HK-2 (cell line): ENCODE results near the gene THY1.
A peak's percentile ranks its signal among the peaks of the same experiment; 100 is the strongest.
"Not testable (repeated sequence)": the region's sequence is repeated elsewhere in the genome, so short reads cannot be mapped to it uniquely, and the experiment has no call there.

ENCODE experiments used
- DNase-seq: peaks from one replicate; pipeline ENCODE4 v3.0.0-alpha.2; 2018; ENCODE audit not compliant: unreplicated experiment

THY1 gene

DNA sequence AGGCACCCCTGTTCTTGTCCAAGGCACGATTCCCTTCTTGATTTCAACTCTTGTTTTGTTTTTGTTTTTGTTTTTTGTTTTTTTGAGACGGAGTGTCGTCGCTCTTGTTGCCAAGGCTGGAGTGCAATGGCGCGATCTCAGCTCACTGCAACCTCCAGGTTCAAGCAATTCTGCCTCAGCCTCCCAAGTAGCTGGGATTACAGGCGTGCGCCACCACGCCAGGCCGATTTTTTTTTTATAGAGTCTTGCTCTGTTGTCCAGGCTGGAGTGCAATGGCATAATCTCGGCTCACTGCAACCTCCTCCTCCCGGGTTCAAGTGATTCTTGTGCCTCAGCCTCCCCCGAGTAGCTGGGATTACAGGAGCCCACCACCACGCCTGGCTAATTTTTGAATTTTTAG, 40.5 kb downstream of the THY1 start:
- not testable (repeated sequence) for DNase-seq

DNA sequence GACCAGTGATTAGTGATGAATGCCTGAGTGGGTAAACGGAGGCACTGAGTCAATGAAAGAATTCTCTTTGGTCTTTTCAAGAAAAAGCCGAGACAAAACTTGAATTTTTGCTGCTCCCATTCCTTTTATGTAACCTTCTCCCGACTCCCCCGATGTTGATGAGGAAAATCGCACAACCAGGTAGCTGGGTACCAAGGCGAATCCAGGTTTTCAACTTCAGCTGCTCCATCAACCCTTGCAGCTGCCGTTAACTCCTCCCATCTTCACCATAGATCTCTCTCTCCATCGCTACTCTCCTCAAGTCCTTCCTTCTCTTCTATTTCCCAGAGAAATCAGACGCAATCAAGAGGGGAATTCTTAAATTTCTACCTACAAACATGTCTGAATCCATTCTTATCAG, 40.9 kb downstream of the THY1 start:
- DNase-seq, result no peak

DNA sequence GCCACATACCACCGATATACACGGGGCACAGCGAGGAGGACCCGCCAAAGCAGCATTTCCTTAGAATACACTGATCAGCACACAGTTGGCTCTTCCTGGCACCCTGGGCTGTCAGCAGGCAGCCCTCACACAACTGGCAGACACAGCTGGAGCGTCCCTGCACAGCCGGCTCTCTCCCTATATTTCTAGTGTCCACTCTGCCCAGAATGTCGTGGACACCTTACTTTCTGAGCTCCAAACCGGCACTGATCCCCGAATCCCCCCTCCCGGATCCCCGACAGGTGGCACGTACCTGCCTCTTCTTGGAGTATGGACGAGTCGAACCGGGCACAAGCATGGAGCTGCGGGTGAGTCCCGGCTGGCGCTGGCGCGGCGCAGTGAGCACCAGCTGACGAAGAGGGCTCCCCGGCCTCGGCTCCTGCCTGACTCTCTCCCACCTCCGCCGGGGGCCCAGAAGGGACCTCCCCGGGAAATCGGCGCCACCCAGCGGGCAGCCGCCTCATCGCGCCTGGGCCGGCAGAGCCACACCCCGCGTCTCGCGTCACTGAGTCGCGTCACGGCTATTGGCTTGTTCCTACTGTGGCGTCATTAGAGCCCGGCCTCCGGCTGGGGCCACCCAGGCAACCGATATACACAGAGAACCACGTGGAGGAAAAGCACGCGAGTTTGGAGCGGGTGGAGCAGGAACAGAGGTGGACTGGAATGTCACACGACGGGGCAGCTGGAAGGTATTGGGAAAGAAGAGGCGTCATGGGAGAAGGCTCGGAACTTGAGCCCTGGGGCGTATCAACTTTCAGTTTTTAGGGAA, 41.6 kb downstream of the THY1 start, which contains the start of gene USP2:
Gene USP2 (minus strand): TSS at position 510 of the 808 bp plus-strand sequence. CDS start 8,210 bp downstream, outside the sequence.
- peak; percentile 91 for DNase-seq

DNA sequence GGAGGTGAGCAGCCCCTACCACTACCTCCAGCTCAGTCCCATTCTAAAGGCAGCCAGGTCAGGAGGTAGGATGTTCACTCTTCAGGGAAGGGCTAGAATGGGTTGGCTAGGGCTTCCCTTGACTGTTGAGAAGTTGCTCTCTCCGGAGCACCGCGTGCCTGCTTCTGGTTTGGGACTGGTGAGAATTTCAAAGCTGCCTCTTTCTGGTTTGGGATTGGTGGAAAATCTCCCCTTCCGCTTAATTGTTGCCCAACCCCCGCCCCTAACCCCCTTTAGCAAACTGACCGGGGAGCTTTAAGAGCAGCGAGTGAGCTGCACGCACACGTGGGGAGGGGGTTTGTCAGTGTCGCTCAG, 42.2 kb downstream of the THY1 start:
- DNase-seq, result no peak

DNA sequence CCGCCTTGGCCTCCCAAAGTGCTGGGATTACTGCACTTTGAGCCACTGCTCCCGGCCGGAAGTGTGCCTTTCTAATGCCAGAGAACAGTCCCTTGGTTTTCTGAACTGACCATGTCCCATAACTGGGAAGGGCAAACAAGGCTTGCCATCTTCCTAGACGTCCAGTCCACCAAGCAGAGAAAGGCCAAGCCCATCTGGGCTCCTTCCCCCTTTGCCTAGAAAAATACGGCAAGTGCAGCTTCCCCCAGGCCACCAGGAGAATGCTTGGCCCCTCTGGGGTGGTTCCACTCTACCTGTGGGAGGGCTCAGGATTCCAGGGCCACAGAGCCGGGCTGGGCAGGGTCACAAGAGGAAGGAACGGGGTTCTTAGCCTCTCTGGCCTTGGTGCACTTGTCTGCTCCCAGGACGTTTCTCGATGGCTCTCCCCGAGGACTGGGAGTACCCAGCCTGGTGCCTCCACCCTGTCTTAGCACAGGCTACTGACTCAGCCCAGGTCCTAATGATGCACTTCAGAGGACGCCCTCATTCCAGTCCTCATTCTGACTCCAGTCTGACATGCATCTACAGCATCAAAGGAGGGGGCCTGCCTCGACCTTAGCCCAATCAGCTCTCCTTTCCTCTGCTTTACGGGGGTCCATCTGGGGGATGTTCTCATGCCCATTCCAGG, 42.7 kb downstream of the THY1 start:
- no peak for DNase-seq

- no peak for DNase-seq
Measured at GRCh38 chr11:119378851-119379465, 44.0 kb downstream of the THY1 start.

- DNase-seq, result no peak
Measured at GRCh38 chr11:119377961-119378667, 44.9 kb downstream of the THY1 start.

DNA sequence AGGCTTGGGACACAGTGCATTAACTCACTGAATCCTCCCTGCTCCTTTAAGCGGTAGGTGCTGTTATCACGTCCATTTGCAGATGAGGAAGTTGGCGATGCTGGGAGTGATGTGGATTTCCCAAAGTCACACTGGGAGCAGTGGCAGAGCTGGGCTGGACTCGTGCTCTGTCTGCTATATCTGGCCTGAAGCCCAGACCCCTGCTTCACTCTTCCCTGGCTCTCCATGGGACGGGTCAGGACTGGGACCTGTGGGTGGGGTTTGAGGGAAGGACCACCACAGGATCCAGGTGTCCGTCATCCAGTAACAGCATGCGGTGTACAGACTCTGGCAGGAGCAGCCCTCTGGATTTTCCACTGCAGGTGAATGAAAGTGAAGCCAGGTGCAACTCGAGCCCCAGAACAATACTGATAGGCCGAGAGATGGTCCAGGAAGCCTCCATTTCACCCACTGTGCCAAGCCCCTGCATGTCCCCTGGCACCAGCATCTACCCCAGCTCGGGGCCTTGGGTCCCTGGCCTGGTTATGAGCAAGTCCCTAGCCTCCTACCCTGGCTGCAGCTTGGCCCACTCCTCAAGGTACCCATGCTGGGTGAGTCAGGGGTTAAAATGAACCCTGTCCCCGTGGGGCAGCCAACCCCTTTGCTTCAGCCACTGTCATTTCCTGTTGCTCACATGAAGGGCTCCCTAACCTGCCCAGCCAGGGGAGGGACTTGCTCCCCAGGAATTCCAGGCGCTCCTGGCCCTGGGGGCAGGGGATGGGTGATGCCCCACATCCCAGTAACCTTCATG, 45.7 kb downstream of the THY1 start:
- DNase-seq, result no peak

GRCh38 chr11:119376197-119376847, 46.6 kb downstream of the THY1 start:
- no peak for DNase-seq

- DNase-seq, result no peak
Measured at GRCh38 chr11:119375337-119376196, 47.4 kb downstream of the THY1 start.

- DNase-seq, result no peak
Measured at GRCh38 chr11:119374632-119375336, 48.2 kb downstream of the THY1 start.

- peak; percentile 68 for DNase-seq
Measured at GRCh38 chr11:119373921-119374631, 48.9 kb downstream of the THY1 start.

GRCh38 chr11:119373059-119373920, 49.7 kb downstream of the THY1 start:
- no peak for DNase-seq

DNA sequence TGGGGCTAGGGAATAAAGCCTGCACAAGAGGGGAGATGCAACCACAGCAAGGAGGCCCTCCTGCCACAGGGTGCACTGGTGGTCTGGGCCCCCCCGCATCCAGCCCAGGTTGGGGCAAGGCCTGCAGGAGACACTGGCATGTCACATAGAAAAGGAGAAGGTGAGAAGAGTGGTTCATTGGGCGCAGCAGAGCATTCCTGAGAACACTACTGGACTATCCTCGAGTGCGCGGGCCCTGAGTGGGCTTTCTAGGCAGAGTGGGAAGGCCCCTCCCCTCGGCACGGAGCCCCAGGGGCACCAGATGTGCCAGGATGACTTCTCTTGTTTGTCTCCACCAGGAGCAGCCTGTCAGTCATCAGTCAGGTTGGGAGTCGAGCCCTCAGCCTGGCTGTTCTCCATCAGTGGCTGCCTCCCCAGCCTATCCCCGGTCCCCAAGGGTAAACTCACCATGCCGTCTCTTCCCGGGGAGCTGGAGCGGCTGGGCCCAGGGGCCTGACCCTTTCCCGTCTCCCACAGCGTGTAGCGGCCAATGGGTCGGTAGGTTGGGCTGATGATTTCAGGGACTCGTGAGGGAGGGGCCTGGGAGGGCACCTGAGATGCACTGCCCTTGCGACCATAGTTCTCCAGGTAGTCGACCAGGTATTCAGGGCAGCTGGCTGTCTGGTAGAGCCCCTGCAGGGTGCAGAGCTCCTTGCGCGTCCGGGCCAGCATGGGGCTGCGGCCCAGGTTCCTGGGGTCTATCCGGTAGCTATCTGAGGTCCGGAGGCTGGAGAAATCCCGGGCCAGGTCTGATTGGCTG, 50.5 kb downstream of the THY1 start:
- no peak for DNase-seq

DNA sequence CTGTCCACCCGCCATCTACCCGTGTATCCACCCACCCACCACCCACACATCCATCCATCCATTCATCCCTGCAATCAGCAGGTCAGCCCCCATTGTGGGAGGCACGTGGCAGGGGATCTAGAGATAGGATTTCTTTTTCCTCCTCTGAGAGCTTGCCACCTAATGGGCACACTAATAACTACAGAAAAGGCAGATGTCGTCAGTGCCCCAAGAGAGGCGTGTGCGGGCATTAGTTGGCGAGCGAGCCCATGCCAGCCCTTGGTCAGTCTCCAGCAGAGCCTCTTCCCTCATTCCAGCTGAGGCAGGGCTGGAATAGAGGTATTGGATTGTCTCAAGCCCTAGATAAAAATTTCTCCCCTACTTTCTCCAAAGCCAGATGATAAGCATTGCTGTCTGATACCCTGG, 51.2 kb downstream of the THY1 start:
- no peak for DNase-seq

- no peak for DNase-seq
Measured at GRCh38 chr11:119371067-119371601, 51.8 kb downstream of the THY1 start.
